NCI-H82 treated with DMSO at 0.1 percent for 48 hours (cell line): ENCODE measurements around the gene C1orf216.
"Not testable (repeated sequence)": the region's sequence is repeated elsewhere in the genome, so short reads cannot be mapped to it uniquely, and the experiment has no call there.

ENCODE experiments used
- DNase-seq: peaks from one replicate; lab custom pipeline; 2025; ENCODE audit not compliant: unreplicated experiment; lab: John Stamatoyannopoulos, UW

Gene C1orf216, protein sequence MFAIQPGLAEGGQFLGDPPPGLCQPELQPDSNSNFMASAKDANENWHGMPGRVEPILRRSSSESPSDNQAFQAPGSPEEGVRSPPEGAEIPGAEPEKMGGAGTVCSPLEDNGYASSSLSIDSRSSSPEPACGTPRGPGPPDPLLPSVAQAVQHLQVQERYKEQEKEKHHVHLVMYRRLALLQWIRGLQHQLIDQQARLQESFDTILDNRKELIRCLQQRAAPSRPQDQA

GRCh38 chr1:35718492-35719336 is at the start of gene C1orf216:
TSS of gene C1orf216 (minus strand) at chr1:35718884. CDS start at chr1:35716321, 2,563 bp downstream.
- no peak for DNase-seq

DNA sequence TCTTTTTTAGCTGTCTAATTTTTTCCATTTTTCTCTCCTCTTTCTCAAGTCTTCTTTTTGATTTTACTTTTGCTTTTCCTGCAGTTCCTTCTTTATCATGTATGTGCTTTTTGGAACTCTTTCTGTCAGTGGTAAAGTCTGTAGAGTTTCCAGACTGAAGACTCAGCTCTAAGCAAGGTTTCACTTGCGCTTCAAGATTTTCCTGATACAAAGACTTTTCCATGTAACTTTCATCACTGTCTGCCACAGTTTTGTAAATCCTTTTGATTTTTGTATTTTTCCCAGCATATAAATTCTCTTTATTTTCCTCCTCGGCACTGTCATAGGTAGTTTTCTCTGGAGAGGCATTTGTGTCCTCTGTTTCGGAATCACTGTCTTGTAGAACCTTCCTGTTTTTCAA is 45.6 kb upstream of the C1orf216 start:
- DNase-seq, result no peak

- no peak for DNase-seq
Measured at GRCh38 chr1:35763201-35763600, 44.5 kb upstream of the C1orf216 start.

- DNase-seq, result no peak
Measured at GRCh38 chr1:35762141-35762540, 43.5 kb upstream of the C1orf216 start.

- no peak for DNase-seq
Measured at GRCh38 chr1:35756064-35756463, 37.4 kb upstream of the C1orf216 start.

DNA sequence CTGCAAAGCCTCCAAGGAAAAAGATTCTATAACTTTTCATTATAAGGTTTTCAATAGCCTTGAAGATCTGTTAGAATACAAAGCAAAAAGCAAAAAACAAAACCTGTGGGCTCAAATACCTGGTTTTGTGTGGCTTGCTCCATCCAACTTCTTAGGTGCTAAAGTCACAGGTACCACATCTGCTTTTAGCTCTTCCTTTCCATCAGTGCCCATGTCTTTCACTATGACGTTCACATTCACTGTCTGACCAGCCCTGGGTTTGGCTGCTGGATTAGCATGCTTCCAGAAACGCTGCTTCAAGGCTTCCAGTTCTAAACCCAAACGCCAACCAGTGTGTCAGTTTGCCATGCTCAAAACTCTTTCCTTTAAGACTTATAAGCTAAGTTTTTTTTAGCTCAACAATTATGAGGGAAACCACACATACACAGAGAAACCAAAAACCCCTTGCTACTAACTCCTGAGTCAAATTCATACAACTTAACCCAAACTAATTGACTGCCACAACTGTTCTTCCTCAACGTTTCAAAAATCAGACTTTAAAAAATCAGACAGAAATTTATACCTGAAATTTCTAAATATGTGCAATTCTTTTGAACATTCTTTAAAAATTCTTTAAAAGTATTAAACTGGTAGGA is 35.1 kb upstream of the C1orf216 start:
- DNase-seq, result no peak

- no peak for DNase-seq
Measured at GRCh38 chr1:35748326-35748725, 29.6 kb upstream of the C1orf216 start.

- DNase-seq, result no peak
Measured at GRCh38 chr1:35745124-35745730, 26.5 kb upstream of the C1orf216 start.

DNA sequence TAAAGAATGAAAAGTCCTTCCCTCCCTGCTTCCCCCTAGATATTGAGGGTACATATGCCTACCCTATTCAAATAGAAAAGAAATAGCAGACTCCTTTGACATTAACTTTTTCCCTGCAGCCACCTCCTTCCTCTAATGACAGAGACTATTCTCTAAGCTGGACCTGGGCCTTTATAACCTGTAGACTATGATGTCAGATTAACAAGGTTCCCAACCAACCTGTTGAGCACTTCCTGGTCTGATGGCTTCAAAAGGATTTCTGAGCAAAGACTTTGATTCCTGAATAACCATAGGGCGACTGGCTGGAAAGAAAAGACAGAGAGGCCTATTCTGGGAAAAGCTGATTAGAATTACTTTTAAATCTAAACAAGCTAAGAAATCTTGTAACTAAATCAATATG is 18.4 kb upstream of the C1orf216 start:
- DNase-seq, result no peak

DNA sequence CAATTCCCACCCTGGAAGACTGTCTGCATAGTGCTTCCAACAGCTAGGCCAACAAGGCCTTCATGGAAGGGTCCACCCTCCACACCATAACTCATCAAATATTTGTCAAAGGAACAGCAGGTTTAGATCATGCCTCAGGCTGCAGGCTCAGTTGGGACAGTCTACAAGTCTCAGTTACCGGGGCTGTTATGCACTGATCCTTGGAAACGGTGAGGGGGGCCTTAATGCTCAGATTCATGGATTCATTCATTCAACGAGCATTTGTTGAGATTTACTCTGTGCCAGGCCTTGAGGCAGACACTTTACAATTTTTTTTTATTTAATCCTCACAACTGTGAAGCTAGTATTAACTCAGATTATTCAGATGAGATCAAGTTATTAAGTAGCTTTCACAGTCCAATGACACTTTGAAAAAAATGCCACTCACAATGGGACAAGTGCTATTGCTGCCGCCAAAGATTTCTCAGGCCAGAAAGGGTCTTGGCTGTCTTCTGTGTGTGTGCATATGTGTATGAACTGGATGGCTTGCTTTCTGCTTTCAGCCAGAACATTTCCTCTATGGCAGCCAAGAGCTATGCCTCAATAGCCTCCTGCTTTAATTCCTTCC is 8.9 kb upstream of the C1orf216 start:
- DNase-seq, result no peak

DNA sequence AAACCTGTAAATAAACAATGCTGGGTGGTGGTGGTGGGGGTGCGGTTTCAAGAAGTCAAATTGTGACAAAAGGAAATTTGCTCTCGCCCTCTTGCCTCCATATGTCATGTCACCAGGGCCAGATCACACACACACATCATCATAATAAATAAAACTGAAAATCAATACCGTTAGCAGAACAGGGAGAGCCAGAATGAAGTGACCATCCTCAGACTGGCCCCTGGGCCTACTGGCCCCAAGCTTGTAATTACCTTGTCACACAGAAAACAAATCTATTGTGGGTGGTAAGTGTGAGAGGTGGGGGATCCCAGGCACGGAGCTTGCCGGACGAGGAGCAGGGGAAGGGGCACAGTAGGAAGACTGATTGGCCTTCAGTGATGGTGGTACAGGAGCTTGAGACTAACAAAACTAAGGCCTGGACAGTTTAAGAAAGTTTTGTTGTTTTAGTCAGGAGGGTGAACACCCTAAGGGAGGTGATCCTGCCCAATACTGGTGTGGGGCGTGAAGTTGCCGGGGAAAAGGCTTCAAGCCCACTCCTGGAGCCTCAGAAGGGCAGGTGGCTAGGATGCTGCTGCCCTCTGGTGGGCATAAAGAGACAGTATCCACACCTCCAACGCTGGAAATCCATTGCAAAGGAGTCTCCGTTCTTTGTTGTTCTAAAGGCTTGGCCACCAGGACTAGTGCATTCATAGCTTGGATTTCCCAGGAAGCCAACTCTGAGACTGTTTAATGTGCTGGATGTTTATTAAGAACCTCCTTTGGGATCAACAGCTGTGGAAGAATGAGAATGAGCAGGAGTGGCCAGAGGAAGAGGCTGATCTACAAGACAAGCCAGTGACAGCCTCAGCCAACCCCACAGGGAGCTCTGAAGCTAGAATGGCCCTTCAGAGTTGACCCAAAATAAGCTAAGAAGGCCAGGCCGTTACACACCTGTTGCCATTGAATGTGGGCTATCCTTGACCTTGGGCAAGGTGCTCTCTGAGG is 8.1 kb upstream of the C1orf216 start:
- peak; percentile 63 for DNase-seq

DNA sequence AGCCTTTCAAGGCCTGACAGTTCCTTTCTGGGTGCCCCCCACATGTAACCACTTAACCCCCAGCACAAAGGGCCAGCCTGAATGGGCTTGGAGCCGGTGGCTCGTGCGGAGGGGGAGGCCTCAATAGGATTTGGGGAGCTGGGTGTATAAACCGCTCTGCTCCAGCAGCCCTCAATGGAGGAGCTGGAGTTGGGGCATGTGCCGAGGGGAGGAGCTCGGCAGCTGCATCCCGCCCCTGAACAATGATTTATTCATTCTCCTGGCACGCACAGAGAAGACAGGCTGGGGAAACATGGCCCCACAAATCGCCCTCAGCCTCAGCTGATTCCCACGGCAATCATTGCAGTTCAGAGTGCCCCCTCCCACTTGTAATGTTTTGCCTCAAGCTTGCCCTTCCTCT is 6.9 kb upstream of the C1orf216 start:
- no peak for DNase-seq

- DNase-seq, result no peak
Measured at GRCh38 chr1:35717911-35718476, 690 bp downstream of the C1orf216 start.

- peak; percentile 50 for DNase-seq
Measured at GRCh38 chr1:35715568-35716002, 3.1 kb downstream of the C1orf216 start.

DNA sequence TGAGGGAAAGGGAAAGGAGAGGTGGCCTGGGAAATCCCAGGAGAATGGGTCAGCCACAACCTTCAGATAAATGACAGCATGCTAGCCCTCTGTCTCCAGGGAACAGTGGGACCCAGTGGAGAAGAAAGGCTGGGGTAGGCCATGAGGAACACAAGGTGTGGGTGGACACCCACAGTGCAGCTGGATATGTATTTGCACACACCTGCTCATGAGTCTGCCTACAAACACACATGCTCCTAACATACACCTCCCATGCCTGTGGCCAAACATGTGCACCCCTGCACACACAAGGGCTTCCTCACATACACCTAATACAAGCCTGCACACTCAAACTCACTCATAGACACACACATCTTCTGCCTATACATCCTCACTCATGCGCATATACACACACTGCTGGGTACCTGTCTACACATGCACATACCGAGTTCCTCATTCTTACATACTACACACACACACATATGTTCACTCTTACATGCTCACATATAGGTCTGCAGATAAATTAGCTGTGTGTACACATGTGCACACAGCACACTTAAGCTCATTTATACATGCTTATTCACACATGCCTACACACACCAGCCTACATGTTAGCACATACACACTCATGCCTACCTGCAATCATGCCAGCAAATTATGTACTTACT is 3.6 kb downstream of the C1orf216 start:
- DNase-seq, result no peak

DNA sequence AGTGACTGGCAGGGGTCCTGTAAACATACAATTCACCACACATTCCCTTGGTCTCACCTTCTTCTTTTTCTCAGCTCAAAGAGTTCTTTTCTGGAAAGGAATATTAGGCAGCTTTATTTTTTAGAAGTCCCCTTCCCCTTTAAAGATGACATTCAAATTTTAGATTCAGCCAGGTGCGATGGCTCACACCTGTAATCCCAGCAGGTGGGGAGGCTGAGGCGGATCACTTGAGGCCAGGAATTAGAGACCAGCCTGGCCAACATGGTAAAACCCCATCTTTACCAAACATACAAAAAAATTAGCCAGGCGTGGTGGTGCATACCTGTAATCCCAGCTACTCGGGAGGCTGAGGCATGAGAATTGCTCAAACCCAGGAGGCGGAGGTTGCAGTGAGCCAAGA is 7.6 kb downstream of the C1orf216 start:
- not testable (repeated sequence) for DNase-seq

DNA sequence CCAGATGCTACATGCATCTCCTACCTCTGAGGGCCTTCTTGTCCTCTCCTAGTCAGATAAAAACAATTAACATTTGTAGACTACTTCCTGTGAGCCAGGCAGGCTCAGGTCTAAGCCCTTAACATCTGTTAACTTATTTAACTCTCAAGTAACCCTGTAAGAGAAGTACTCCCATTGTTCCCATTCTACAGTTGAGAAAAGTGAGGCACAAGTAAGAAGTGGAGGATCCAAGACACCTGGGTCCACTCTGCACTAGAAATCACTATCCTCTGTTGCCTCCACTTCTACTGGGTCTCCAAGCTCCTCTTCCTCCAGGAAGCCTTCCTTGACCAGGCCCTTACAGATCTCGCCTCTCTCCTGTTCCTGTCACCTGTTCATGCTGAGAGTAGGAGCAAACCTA is 9.7 kb downstream of the C1orf216 start:
- DNase-seq, result peak; percentile 15

- DNase-seq, result peak; percentile 38
Measured at GRCh38 chr1:35708441-35708921, 10.2 kb downstream of the C1orf216 start.
